ENCODE data around the gene STAC2.

The STAC2 gene

GRCh38 chr17:39235555-39236449 lies 10.1 kb upstream of the STAC2 start:
- no peak overlapping the region for H3K27ac ChIP-seq (ENCODE audit: low read depth in 2 of 2, low read length in 2 of 2)
- no peak overlapping the region for H3K9ac ChIP-seq (ENCODE audit: low read depth in 1 of 2, low read length in 2 of 2)
- H3K4me3 ChIP-seq (ENCODE audit: low read length in 2 of 2), result no peak overlapping the region
- no peaks in the 10 kb centered on the region for H3K9me3 ChIP-seq (ENCODE audit: control insufficient read depth in 2 of 2, low read length in 2 of 2)
- H3K27me3 ChIP-seq (ENCODE audit: control insufficient read depth in 2 of 2, insufficient read depth in 2 of 2, low read length in 2 of 2), result peaks cover 12 to 16% of the 10 kb centered on the region in 2 donors
- H3K4me1 ChIP-seq (ENCODE audit: control insufficient read depth in 2 of 2, insufficient read depth in 2 of 2, low read length in 2 of 2), result peaks cover 8 to 10% of the 10 kb centered on the region in 2 donors
- no peaks in the 10 kb centered on the region for H3K36me3 ChIP-seq (ENCODE audit: control insufficient read depth in 2 of 2, insufficient read depth in 2 of 2, low read length in 2 of 2)

DNA sequence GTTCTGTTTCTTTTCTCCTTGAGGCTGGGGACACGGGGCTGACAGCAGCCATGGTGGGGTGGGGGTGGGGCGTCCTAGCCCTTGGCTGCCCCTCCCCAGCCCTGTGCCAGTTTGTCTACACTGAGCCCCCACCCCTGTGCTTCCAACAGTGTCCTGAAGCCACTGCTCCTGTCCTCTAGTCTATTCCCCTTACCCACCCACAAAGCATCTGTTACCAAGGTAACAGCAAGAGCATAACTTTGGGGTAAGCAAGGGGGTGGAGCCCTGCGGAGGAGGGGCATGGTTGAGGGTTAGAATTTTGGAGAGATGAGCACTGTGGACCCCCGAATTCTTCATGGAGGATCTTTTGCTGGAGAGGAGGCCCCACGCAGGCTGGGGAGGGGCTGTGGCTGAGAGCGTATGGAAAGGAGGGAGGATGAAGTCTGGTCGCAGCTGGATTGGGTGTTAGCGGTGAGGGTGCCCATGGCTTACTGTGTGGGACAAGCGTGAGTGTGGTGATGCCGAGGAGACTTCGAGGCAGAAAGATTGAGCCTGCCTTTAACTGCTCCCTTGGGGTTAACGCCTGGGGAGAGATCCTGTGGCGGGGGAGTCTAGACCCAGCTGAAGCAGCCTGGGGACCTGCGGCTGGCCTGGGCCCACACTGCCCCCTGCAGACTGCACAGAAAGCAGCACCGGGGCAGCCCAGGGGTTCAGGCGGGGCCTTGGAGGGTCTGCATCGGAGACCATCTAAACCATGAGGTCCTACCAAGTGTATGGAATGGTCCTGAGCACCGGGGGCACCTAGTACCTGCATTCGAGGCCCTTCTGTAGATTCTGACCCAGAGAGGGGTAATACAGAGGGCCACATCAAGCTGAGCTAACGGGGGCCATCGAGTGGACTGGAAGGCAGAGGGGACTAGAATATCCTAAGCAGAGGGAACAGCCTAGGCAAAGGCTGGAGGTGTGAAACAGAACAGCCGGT lies 6.1 kb upstream of the STAC2 start:
- Histone ChIP-seq H3K27ac (ENCODE audit: low read depth in 2 of 2, low read length in 2 of 2) (no peak overlapping the region), H3K9me3 (ENCODE audit: control insufficient read depth in 2 of 2, low read length in 2 of 2) (no peaks in the 10 kb centered on the region), H3K27me3 (ENCODE audit: control insufficient read depth in 2 of 2, insufficient read depth in 2 of 2, low read length in 2 of 2) (peaks cover 20 to 23% of the 10 kb centered on the region in 2 donors), H3K9ac (ENCODE audit: low read depth in 1 of 2, low read length in 2 of 2) (no peak overlapping the region), H3K4me3 (ENCODE audit: low read length in 2 of 2) (peak overlapping the region in 1 of 2 donors; percentile 28), H3K36me3 (ENCODE audit: control insufficient read depth in 2 of 2, insufficient read depth in 2 of 2, low read length in 2 of 2) (no peaks in the 10 kb centered on the region), H3K4me1 (ENCODE audit: control insufficient read depth in 2 of 2, insufficient read depth in 2 of 2, low read length in 2 of 2) (peaks cover 3 to 4% of the 10 kb centered on the region in 2 donors)

GRCh38 chr17:39231091-39231561 lies 5.4 kb upstream of the STAC2 start:
- Histone ChIP-seq H3K9ac (ENCODE audit: low read depth in 1 of 2, low read length in 2 of 2) (no peak overlapping the region), H3K27ac (ENCODE audit: low read depth in 2 of 2, low read length in 2 of 2) (no peak overlapping the region), H3K9me3 (ENCODE audit: control insufficient read depth in 2 of 2, low read length in 2 of 2) (no peaks in the 10 kb centered on the region), H3K4me1 (ENCODE audit: control insufficient read depth in 2 of 2, insufficient read depth in 2 of 2, low read length in 2 of 2) (peaks cover 4 to 5% of the 10 kb centered on the region in 2 donors), H3K4me3 (ENCODE audit: low read length in 2 of 2) (no peak overlapping the region), H3K27me3 (ENCODE audit: control insufficient read depth in 2 of 2, insufficient read depth in 2 of 2, low read length in 2 of 2) (peaks cover 26 to 27% of the 10 kb centered on the region in 2 donors), H3K36me3 (ENCODE audit: control insufficient read depth in 2 of 2, insufficient read depth in 2 of 2, low read length in 2 of 2) (no peaks in the 10 kb centered on the region)

GRCh38 chr17:39230361-39230760 lies 4.6 kb upstream of the STAC2 start:
- H3K4me1 ChIP-seq (ENCODE audit: control insufficient read depth in 2 of 2, insufficient read depth in 2 of 2, low read length in 2 of 2), result peaks cover 4 to 6% of the 10 kb centered on the region in 2 donors
- no peak overlapping the region for H3K27ac ChIP-seq (ENCODE audit: low read depth in 2 of 2, low read length in 2 of 2)
- no peak overlapping the region for H3K4me3 ChIP-seq (ENCODE audit: low read length in 2 of 2)
- H3K36me3 ChIP-seq (ENCODE audit: control insufficient read depth in 2 of 2, insufficient read depth in 2 of 2, low read length in 2 of 2), result no peaks in the 10 kb centered on the region
- no peaks in the 10 kb centered on the region for H3K9me3 ChIP-seq (ENCODE audit: control insufficient read depth in 2 of 2, low read length in 2 of 2)
- no peak overlapping the region for H3K9ac ChIP-seq (ENCODE audit: low read depth in 1 of 2, low read length in 2 of 2)
- peaks cover 28% of the 10 kb centered on the region in 2 donors for H3K27me3 ChIP-seq (ENCODE audit: control insufficient read depth in 2 of 2, insufficient read depth in 2 of 2, low read length in 2 of 2)

DNA sequence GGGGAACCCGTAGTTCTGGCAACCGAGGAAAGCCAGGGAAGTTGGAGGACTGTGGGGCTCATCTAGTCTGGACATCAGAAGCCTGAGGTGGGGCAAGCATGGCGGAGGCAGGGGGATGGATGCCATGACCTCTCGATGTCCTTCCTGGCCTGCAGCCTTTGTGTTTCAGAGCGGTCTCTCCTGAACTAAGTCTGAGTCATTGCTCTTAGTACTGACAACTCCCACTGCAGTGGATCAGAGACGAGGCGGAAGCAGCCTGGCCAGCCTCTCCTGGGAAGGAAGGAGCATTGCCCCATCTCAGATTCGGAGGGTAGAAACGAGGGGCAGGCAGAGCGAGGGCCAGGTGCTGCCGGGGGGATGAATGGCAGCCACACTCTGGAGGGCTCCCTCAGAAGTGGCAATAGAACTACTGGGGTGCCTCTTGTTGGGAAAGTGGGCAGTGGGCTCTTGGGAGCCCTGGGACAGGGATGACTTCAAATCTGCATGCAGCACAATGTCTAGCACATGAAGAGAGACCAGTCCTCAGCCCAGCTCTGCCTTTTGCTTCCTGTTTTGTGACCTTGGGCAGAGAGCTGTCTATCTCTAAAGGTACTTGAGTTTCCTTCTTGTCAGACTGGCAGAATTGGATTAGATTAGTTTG lies 3.6 kb upstream of the STAC2 start:
- no peak overlapping the region for H3K4me3 ChIP-seq (ENCODE audit: low read length in 2 of 2)
- no peaks in the 10 kb centered on the region for H3K9me3 ChIP-seq (ENCODE audit: control insufficient read depth in 2 of 2, low read length in 2 of 2)
- H3K9ac ChIP-seq (ENCODE audit: low read depth in 1 of 2, low read length in 2 of 2), result no peak overlapping the region
- peaks cover 28 to 37% of the 10 kb centered on the region in 2 donors for H3K27me3 ChIP-seq (ENCODE audit: control insufficient read depth in 2 of 2, insufficient read depth in 2 of 2, low read length in 2 of 2)
- no peak overlapping the region for H3K27ac ChIP-seq (ENCODE audit: low read depth in 2 of 2, low read length in 2 of 2)
- H3K36me3 ChIP-seq (ENCODE audit: control insufficient read depth in 2 of 2, insufficient read depth in 2 of 2, low read length in 2 of 2), result no peaks in the 10 kb centered on the region
- peaks cover 4 to 6% of the 10 kb centered on the region in 2 donors for H3K4me1 ChIP-seq (ENCODE audit: control insufficient read depth in 2 of 2, insufficient read depth in 2 of 2, low read length in 2 of 2)

DNA sequence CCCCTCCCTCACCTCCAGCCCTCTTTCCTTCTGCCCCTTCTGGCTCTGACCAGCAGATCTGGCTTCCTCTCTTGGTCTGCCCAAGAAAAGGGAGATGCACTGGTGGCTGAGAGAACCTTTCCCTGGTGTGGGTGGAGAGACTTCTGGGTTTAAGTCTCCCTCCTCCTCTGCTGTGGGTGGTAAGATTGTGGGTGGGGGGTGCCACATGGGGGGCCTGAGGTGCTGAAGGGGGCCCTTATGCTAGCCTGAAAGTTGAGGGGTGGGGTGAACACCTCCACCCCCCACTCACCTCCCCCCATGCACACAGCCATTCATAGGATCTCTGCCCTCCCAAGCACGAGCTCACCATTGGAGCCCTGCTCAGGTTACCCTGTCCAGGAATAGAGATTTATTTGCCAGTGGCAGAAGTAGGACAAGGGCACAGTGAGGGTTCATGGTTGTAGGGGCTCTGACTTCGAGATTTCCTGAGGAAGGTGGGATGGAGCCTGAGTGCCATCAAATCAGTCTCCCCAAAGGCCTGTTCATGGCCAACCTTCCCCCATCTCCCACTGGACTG lies 1.7 kb upstream of the STAC2 start:
- H3K9ac ChIP-seq (ENCODE audit: low read depth in 1 of 2, low read length in 2 of 2), result no peak overlapping the region
- H3K9me3 ChIP-seq (ENCODE audit: control insufficient read depth in 2 of 2, low read length in 2 of 2), result no peaks in the 10 kb centered on the region
- no peak overlapping the region for H3K27ac ChIP-seq (ENCODE audit: low read depth in 2 of 2, low read length in 2 of 2)
- H3K4me1 ChIP-seq (ENCODE audit: control insufficient read depth in 2 of 2, insufficient read depth in 2 of 2, low read length in 2 of 2), result peaks cover 4 to 6% of the 10 kb centered on the region in 2 donors
- no peaks in the 10 kb centered on the region for H3K36me3 ChIP-seq (ENCODE audit: control insufficient read depth in 2 of 2, insufficient read depth in 2 of 2, low read length in 2 of 2)
- H3K27me3 ChIP-seq (ENCODE audit: control insufficient read depth in 2 of 2, insufficient read depth in 2 of 2, low read length in 2 of 2), result peaks cover 31 to 47% of the 10 kb centered on the region in 2 donors
- H3K4me3 ChIP-seq (ENCODE audit: low read length in 2 of 2), result no peak overlapping the region

DNA sequence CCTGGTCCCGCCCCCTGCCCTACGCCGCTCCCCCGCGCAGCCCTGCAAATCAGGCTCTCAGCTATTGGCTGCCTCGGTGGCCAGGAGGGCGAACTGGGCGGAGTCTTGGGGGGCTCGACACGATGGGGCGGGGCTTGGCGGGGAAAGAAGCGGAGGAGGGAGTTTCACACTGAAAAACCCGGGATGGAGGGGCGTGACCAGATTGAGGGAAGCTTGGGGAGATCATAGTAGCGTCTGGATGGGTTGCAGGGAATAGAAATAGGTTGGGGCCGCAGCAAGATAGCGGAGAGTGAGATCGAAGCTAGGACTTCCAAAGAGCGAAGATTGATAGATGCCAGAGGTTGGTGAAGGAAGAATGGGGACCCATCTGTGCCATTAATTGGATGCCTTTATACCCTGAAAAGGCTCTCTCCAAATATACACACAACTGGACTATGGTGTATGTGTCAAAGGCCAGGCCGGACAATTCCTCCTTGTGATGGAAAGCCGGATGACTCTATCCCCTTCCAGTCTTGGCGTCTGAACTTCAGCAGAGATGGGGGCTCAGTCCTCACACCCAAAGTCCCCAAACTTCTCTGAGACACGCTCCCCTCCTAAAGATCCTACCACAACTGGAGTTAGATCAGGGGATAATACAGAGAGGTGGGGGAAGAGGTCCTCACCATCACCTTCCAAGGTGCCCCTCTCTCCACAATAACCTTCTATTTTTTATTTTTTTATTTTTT lies 376 bp upstream of the STAC2 start:
- Histone ChIP-seq H3K4me3 (ENCODE audit: low read length in 2 of 2) (peak overlapping the region in 1 of 2 donors; percentile 5), H3K27ac (ENCODE audit: low read depth in 2 of 2, low read length in 2 of 2) (no peak overlapping the region), H3K36me3 (ENCODE audit: control insufficient read depth in 2 of 2, insufficient read depth in 2 of 2, low read length in 2 of 2) (no peaks in the 10 kb centered on the region), H3K27me3 (ENCODE audit: control insufficient read depth in 2 of 2, insufficient read depth in 2 of 2, low read length in 2 of 2) (peaks cover 23 to 34% of the 10 kb centered on the region in 2 donors), H3K9ac (ENCODE audit: low read depth in 1 of 2, low read length in 2 of 2) (no peak overlapping the region), H3K9me3 (ENCODE audit: control insufficient read depth in 2 of 2, low read length in 2 of 2) (no peaks in the 10 kb centered on the region), H3K4me1 (ENCODE audit: control insufficient read depth in 2 of 2, insufficient read depth in 2 of 2, low read length in 2 of 2) (peaks cover 0 to 3% of the 10 kb centered on the region in 2 donors)

- Histone ChIP-seq H3K27me3 (ENCODE audit: control insufficient read depth in 2 of 2, insufficient read depth in 2 of 2, low read length in 2 of 2) (peaks cover 20 to 34% of the 10 kb centered on the region in 2 donors), H3K9ac (ENCODE audit: low read depth in 1 of 2, low read length in 2 of 2) (no peak overlapping the region), H3K36me3 (ENCODE audit: control insufficient read depth in 2 of 2, insufficient read depth in 2 of 2, low read length in 2 of 2) (no peaks in the 10 kb centered on the region), H3K4me1 (ENCODE audit: control insufficient read depth in 2 of 2, insufficient read depth in 2 of 2, low read length in 2 of 2) (peaks cover 0 to 3% of the 10 kb centered on the region in 2 donors), H3K4me3 (ENCODE audit: low read length in 2 of 2) (no peak overlapping the region), H3K9me3 (ENCODE audit: control insufficient read depth in 2 of 2, low read length in 2 of 2) (no peaks in the 10 kb centered on the region), H3K27ac (ENCODE audit: low read depth in 2 of 2, low read length in 2 of 2) (no peak overlapping the region)
Observed at GRCh38 chr17:39224778-39225307, 902 bp downstream of the STAC2 start.
